T-helper 2 cell treated with Interferon-gamma antibody and Interleukin-4, amounts not matched to agents 100 ng/mL and 5 ng/mL, for 36 hours (primary cell): ENCODE measurements around the gene KIFC3. TPM values are rescaled to one million over a fixed set of nuclear protein-coding genes. Genes with fewer than 3 reads are reported as not detected.
"Not testable (repeated sequence)": the region's sequence is repeated elsewhere in the genome, so short reads cannot be mapped to it uniquely, and the experiment has no call there.

Source experiments
- intact Hi-C: fragments of 100-400 bp; cut with micrococcal nuclease; formaldehyde crosslinking; loops from one replicate; pipeline ENCODE4 v1.15.1; 2023
- total RNA-seq: library from RNA; stranded (reverse); gene quantifications from 2 replicates; pipeline ENCODE4 v1.2.3, GENCODE V29; 2022

The KIFC3 gene
- total RNA-seq, 1 donor from 2014 or later = not detected

GRCh38 chr16:57726433-57726947, 75.8 kb downstream of the KIFC3 start:
- intact Hi-C loops = no loop called here

GRCh38 chr16:57725976-57726375, 76.3 kb downstream of the KIFC3 start:
- intact Hi-C loops = no loop called here

GRCh38 chr16:57725554-57725953, 76.7 kb downstream of the KIFC3 start:
- intact Hi-C loops = no loop called here

- intact Hi-C loops = no loop called here
Observed at GRCh38 chr16:57725151-57725550, 77.1 kb downstream of the KIFC3 start.

DNA sequence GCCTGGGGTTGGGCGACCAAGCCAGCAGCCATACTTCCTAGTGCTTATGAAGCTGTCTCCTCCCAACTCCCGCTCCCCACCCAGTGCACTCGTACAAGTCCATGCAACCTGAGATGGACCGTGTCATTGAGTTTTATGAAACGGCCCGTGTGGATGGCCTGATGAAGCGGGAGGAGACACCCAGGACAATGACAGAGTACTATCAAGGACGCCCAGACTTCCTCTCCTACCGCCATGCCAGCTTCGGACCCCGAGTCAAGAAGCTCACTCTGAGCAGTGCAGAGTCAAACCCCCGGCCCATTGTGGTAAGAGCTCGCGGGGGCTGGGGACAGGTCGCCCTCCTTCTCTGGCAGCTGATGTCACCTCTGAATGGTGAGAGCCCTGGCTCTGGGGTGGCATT, 77.8 kb downstream of the KIFC3 start:
- intact Hi-C loops = loop anchor here (5.0 kb wide), 2 partner anchors 77 to 132 kb away; no protein-coding TSS in a partner anchor

- intact Hi-C loops = loop anchor here (5.0 kb wide), 2 partner anchors 76 to 131 kb away; no protein-coding TSS in a partner anchor
Observed at GRCh38 chr16:57723170-57723569, 79.1 kb downstream of the KIFC3 start.

GRCh38 chr16:57722651-57723050, 79.6 kb downstream of the KIFC3 start:
- intact Hi-C loops = loop anchor here (5.0 kb wide), 2 partner anchors 75 to 130 kb away; no protein-coding TSS in a partner anchor

DNA sequence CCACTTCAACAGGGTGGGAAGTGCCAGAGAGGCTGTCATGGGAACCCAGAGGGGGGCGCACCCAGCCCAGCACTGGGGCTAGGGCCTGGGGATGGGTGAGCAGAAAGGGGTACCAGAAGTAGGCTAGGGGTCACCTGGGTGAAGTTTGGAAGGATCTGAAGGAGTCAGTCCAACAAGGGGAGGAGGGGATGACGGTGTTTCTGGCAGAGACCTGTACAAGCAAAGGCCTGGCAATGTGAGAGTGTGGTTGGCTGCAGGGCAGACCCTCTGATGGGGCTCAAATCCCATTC, 80.1 kb downstream of the KIFC3 start:
- intact Hi-C loops = loop anchor here (5.0 kb wide), 2 partner anchors 75 to 130 kb away; no protein-coding TSS in a partner anchor

GRCh38 chr16:57721356-57722209, 80.7 kb downstream of the KIFC3 start:
- intact Hi-C loops = loop anchor here (5.0 kb wide), 2 partner anchors 74 to 129 kb away; no protein-coding TSS in a partner anchor

- intact Hi-C loops = loop anchor here (1.0 to 5.0 kb wide), 3 partner anchors 73 to 144 kb away; no protein-coding TSS in a partner anchor
Observed at GRCh38 chr16:57720142-57720575, 82.1 kb downstream of the KIFC3 start.

GRCh38 chr16:57714047-57714446, 88.2 kb downstream of the KIFC3 start:
- intact Hi-C loops = no loop called here

GRCh38 chr16:57713596-57713995, 88.7 kb downstream of the KIFC3 start:
- intact Hi-C loops = no loop called here

DNA sequence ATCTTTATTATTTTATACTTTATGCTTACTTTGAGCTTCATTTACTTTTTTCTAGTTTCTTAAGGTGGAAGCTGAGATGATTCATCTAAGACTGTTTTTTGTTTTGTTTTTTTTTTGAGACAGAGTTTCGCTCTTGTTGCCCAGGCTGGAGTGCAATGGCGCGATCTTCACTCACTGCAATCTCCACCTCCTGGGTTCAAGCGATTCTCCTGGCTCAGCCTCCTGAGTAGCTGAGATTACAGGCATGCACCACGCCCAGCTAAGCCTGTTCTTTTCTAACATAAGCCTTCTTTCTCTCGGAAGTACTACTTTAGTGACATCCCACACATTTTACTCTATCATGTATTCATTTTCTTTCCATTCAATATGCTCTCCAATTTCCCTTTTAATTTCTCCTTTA, 89.7 kb downstream of the KIFC3 start:
- intact Hi-C loops = not testable (repeated sequence)

- intact Hi-C loops = no loop called here
Observed at GRCh38 chr16:57711993-57712392, 90.3 kb downstream of the KIFC3 start.

DNA sequence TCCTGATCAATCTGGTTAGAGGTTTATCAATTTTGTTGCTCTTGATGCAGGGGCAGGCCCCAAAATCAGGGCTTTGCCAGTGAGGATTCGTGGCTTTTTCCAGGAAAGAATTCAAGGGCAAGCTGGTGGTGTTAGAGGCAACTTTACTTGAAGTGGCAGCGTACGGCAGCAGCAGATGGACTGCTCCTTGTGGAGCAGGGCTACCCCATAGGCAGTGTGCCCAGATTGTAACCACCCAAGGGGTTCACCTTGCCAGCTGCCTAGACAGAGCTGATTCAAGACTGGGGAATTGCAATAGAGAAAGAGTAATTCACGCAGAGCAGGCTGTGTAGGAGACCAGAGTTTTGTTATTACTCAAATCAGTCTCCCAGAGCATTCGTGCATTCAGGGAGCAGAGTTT, 90.9 kb downstream of the KIFC3 start:
- intact Hi-C loops = no loop called here

DNA sequence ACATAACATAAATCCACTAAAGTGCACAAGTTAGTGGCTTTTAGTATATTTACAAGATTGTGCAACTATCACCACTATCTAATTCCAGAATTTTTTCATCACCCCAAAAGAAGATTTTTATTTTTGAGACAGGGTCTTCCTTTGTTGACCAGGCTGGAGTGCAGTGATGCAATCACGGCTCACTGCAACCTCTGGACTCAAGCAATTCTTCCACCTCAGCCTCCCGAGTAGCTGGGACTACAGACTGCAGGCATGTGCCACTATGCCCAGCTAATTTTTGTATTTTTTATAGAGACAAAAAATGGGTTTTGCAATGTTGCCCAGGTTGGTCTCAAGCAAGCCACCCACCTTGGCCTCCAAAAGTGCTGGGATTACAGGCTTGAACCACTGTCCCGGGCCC, 92.6 kb downstream of the KIFC3 start:
- intact Hi-C loops = no loop called here

Other genes starting within 250 kb of the KIFC3 start
- 0.91 and 2.4 TPM in 2 replicates for gene ADGRG1, start 173.9 kb downstream of the KIFC3 start, total RNA-seq
- gene ADGRG3, start 134.2 kb downstream of the KIFC3 start, total RNA-seq = not detected in 2 replicates
- not detected in 2 replicates for gene DRC7, start 107.7 kb downstream of the KIFC3 start, total RNA-seq
- gene KATNB1, start 66.7 kb downstream of the KIFC3 start, total RNA-seq = 28.3 and 30.5 TPM in 2 replicates
- gene CNGB1, start 168.6 kb upstream of the KIFC3 start, total RNA-seq = not detected in 2 replicates
- 16.1 and 16.7 TPM in 2 replicates for gene ZNF319, start 198.2 kb upstream of the KIFC3 start, total RNA-seq
- 60.9 and 64.9 TPM in 2 replicates for gene USB1, start 198.9 kb upstream of the KIFC3 start, total RNA-seq
- gene MMP15, start 223.3 kb upstream of the KIFC3 start, total RNA-seq = 0.95 and 1.2 TPM in 2 replicates